ENCODE measurements around the gene PPM1H. TPM values are rescaled to one million over a fixed set of nuclear protein-coding genes. Genes with fewer than 3 reads are reported as not detected.

Gene PPM1H
- total RNA-seq, 1 donor from 2014 or later: 31.0 TPM

GRCh38 chr12:62963486-62964041 is 28.6 kb upstream of the PPM1H start:
- Mint-ChIP-seq H3K27me3 (no peaks in the 10 kb centered on the region), H3K4me1 (ENCODE audit: unreplicated experiment) (peaks cover 22% of the 10 kb centered on the region), H3K36me3 (peaks cover 3% of the 10 kb centered on the region), H3K4me3 (no peak overlapping the region), H3K27ac (no peak overlapping the region), H3K9me3 (no peaks in the 10 kb centered on the region)
- no peak for TF ChIP-seq CTCF (conservative IDR thresholded peaks at IDR 0.05)
- DNase-seq (ENCODE audit: extremely low spot score, unreplicated experiment): no peak

GRCh38 chr12:62960324-62960723 is 25.4 kb upstream of the PPM1H start:
- Mint-ChIP-seq H3K9me3 (no peaks in the 10 kb centered on the region), H3K36me3 (no peaks in the 10 kb centered on the region), H3K4me3 (no peak overlapping the region), H3K27ac (no peak overlapping the region), H3K4me1 (ENCODE audit: unreplicated experiment) (peaks cover 28% of the 10 kb centered on the region), H3K27me3 (no peaks in the 10 kb centered on the region)
- DNase-seq (ENCODE audit: extremely low spot score, unreplicated experiment): no peak
- no peak for TF ChIP-seq CTCF (conservative IDR thresholded peaks at IDR 0.05)

- H3K9me3 Mint-ChIP-seq: no peaks in the 10 kb centered on the region
These were observed 24.8 kb upstream of the PPM1H start for GRCh38 chr12:62959745-62960144.

GRCh38 chr12:62957233-62957953 is 22.4 kb upstream of the PPM1H start:
- no peaks in the 10 kb centered on the region for H3K27me3 Mint-ChIP-seq
- no peaks in the 10 kb centered on the region for H3K36me3 Mint-ChIP-seq
- H3K27ac Mint-ChIP-seq: peak overlapping the region; percentile 89
- peak overlapping the region; percentile 79 for H3K4me3 Mint-ChIP-seq
- H3K9me3 Mint-ChIP-seq: peaks cover under 1% of the 10 kb centered on the region
- no peak for TF ChIP-seq CTCF (conservative IDR thresholded peaks at IDR 0.05)
- peaks cover 25% of the 10 kb centered on the region for H3K4me1 Mint-ChIP-seq (ENCODE audit: unreplicated experiment)
- DNase-seq (ENCODE audit: extremely low spot score, unreplicated experiment): no peak

More at GRCh38 chr12:62959745-62960144, 24.8 kb upstream of the PPM1H start:
- Mint-ChIP-seq H3K27ac (no peak overlapping the region), H3K4me3 (no peak overlapping the region), H3K36me3 (no peaks in the 10 kb centered on the region), H3K4me1 (ENCODE audit: unreplicated experiment) (peaks cover 28% of the 10 kb centered on the region), H3K27me3 (no peaks in the 10 kb centered on the region)
- DNase-seq (ENCODE audit: extremely low spot score, unreplicated experiment): no peak
- no peak for TF ChIP-seq CTCF (conservative IDR thresholded peaks at IDR 0.05)

- Mint-ChIP-seq H3K36me3 (no peaks in the 10 kb centered on the region), H3K27me3 (no peaks in the 10 kb centered on the region), H3K9me3 (peaks cover 6% of the 10 kb centered on the region), H3K4me3 (no peak overlapping the region), H3K4me1 (ENCODE audit: unreplicated experiment) (peaks cover 25% of the 10 kb centered on the region), H3K27ac (no peak overlapping the region)
- no peak for DNase-seq (ENCODE audit: extremely low spot score, unreplicated experiment)
- TF ChIP-seq CTCF (conservative IDR thresholded peaks at IDR 0.05): no peak
These were observed 20.7 kb upstream of the PPM1H start for GRCh38 chr12:62955678-62956077.
